Activated CD4-positive, alpha-beta T cell treated with anti-CD3 and anti-CD28 coated beads for 36 hours (primary cell): ENCODE data around the gene IDE. TPM values are rescaled to one million over a fixed set of nuclear protein-coding genes. Genes with fewer than 3 reads are reported as not detected.

Experiments
- ATAC-seq: fragments of 200-7000 bp; cut with Tn5 transposase; one replicate; pipeline ENCODE4 v1.10.0; 2021; ENCODE audit warnings: mild to moderate bottlenecking, moderate library complexity
- CTCF ChIA-PET: fragments of 350-600 bp; sonication (Branson Sonifier 250); formaldehyde crosslinking; loops from one replicate; lab custom pipeline; 2021; ENCODE audit warnings: antibody characterized with exemption; lab: Charles Lee
- POLR2A ChIA-PET: fragments of 350-600 bp; sonication (Branson Sonifier 250); formaldehyde crosslinking; loops from one replicate; lab custom pipeline; 2021; ENCODE audit warnings: antibody characterized with exemption, inconsistent platforms; lab: Charles Lee
- DNase-seq: peaks from one replicate; pipeline ENCODE4 v3.0.0-alpha.2; 2020
- H3K27ac Mint-ChIP-seq: one replicate; pipeline ENCODE4 v1.8.0; 2021; ENCODE audit warnings: mixed read lengths
- H3K27me3 Mint-ChIP-seq: one replicate; pipeline ENCODE4 v1.8.0; 2021; ENCODE audit warnings: mixed read lengths
- H3K36me3 Mint-ChIP-seq: one replicate; pipeline ENCODE4 v1.8.0; 2021; ENCODE audit warnings: low read depth, mixed read lengths
- H3K4me1 Mint-ChIP-seq: one replicate; pipeline ENCODE4 v1.8.0; 2021; ENCODE audit warnings: mixed read lengths
- H3K4me3 Mint-ChIP-seq: one replicate; pipeline ENCODE4 v1.8.0; 2021; ENCODE audit warnings: mild to moderate bottlenecking, moderate library complexity, mixed read lengths
- H3K9me3 Mint-ChIP-seq: one replicate; pipeline ENCODE4 v1.8.0; 2021; ENCODE audit warnings: low read depth, mixed read lengths
- intact Hi-C, 2 experiments: fragments of 100-400 bp; cut with DNase I in 1 of 2; cut with micrococcal nuclease in 1 of 2; formaldehyde crosslinking; loops; one replicate each; pipeline versions ENCODE4 v1.14.2 to v1.15.1; 2022 to 2024; cut with DNase I, micrococcal nuclease
- total RNA-seq, 2 experiments: library from RNA; stranded (reverse); gene quantifications; one replicate each; pipeline ENCODE4 v1.2.3, GENCODE V29; 2021

IDE gene
- total RNA-seq, 2 experiments from 2014 or later, result 30.8 to 35.5 TPM

DNA sequence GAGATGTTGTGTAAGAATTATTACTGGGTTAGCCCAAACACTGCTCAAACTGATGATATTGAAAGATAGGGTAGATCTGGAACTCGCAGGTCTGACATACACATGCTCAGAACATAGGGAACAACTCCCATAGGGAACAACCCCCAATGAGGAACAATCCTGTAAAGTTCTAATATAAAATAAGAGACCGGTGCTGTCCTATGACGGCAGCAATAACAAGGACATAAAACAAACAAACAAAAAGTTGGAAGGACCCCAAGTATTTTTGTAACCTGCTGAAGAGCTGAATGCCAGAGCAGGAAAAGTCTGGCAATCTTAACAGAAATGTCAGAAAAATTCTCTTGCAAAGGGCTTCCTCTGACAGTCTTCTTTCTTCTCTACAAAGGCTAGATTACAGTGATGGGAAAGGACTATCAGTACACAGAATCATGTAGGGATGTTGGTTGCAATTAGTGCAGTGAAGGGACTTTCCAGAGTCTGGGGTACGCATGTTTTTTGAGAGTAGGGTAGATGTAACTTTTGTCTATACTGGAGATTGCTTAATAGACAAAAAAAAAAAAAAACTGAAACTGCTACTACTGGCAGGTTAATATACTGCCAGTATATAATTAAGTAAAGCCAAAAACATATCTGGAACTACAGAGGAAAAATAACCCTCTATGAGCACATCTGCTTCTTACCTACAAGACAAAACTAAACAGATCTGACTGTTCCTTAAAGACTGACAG, 35.5 kb downstream of the IDE start:
- DNase-seq (no peak), ATAC-seq (no peak)
- ChIA-PET POLR2A (no interaction called here), CTCF (interaction anchor here (0.6 to 3.0 kb wide), 3 partner anchors 19 to 1437 kb away, joined by 3 to 6 read pairs (median 3); no protein-coding TSS in a partner anchor)
- no peaks in the 10 kb centered on the region for H3K9me3 Mint-ChIP-seq
- peaks cover 14% of the 10 kb centered on the region for H3K4me1 Mint-ChIP-seq
- H3K36me3 Mint-ChIP-seq, result peaks cover 15% of the 10 kb centered on the region
- H3K4me3 Mint-ChIP-seq, result no peak overlapping the region
- H3K27ac Mint-ChIP-seq, result no peak overlapping the region
- intact Hi-C loops, result no loop called here
- H3K27me3 Mint-ChIP-seq, result no peaks in the 10 kb centered on the region

- CTCF ChIA-PET, result interaction anchor here (0.7 to 1.7 kb wide), 3 partner anchors 11 to 60 kb away, joined by 3 to 4 read pairs (median 3); partner anchors contain the start of gene IDE
- intact Hi-C loops, result no loop called here
- Mint-ChIP-seq H3K27ac (no peak overlapping the region), H3K9me3 (no peaks in the 10 kb centered on the region), H3K4me1 (no peaks in the 10 kb centered on the region), H3K27me3 (no peaks in the 10 kb centered on the region), H3K36me3 (peaks cover 15% of the 10 kb centered on the region), H3K4me3 (no peak overlapping the region)
- POLR2A ChIA-PET, result no interaction called here
- DNase-seq (no peak), ATAC-seq (no peak)
Observed at GRCh38 chr10:92530891-92531535, 42.9 kb downstream of the IDE start.

DNA sequence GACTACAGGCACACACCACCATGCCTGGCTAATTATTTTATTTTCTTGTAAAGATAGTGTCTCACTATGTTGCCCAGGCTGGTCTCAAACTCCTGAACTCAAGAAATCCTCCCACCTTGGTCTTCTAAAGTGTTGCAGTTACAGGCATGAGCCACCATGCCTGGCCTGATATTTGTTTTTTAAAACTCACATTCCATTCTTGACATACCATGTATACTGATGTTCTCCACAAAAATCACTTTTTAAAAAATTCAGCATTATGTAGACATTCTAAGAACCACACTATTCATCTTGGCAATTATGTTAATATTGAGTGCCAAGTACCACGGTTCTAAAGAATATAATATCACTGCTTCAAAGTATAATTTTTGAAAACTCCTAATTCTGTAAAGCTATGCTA, 43.5 kb downstream of the IDE start:
- intact Hi-C loops, result no loop called here
- Mint-ChIP-seq H3K36me3 (peaks cover 16% of the 10 kb centered on the region), H3K27ac (no peak overlapping the region), H3K27me3 (no peaks in the 10 kb centered on the region), H3K4me1 (no peaks in the 10 kb centered on the region), H3K4me3 (no peak overlapping the region), H3K9me3 (no peaks in the 10 kb centered on the region)
- ChIA-PET POLR2A (no interaction called here), CTCF (interaction anchor here (0.7 to 1.7 kb wide), 3 partner anchors 10 to 60 kb away, joined by 3 to 4 read pairs (median 3); partner anchors contain the start of gene IDE)
- ATAC-seq, result no peak
- no peak for DNase-seq

GRCh38 chr10:92527716-92528115, 46.2 kb downstream of the IDE start:
- H3K9me3 Mint-ChIP-seq, result no peaks in the 10 kb centered on the region
- no peaks in the 10 kb centered on the region for H3K27me3 Mint-ChIP-seq
- H3K36me3 Mint-ChIP-seq, result peaks cover 9% of the 10 kb centered on the region
- H3K4me3 Mint-ChIP-seq, result no peak overlapping the region
- POLR2A ChIA-PET, result no interaction called here
- H3K4me1 Mint-ChIP-seq, result no peaks in the 10 kb centered on the region
- intact Hi-C loops, result no loop called here
- CTCF ChIA-PET, result interaction anchor here (2.0 kb wide), 1 partner anchor 10 kb away, joined by 11 read pairs; no protein-coding TSS in a partner anchor
- ATAC-seq, result no peak
- H3K27ac Mint-ChIP-seq, result no peak overlapping the region
- no peak for DNase-seq

DNA sequence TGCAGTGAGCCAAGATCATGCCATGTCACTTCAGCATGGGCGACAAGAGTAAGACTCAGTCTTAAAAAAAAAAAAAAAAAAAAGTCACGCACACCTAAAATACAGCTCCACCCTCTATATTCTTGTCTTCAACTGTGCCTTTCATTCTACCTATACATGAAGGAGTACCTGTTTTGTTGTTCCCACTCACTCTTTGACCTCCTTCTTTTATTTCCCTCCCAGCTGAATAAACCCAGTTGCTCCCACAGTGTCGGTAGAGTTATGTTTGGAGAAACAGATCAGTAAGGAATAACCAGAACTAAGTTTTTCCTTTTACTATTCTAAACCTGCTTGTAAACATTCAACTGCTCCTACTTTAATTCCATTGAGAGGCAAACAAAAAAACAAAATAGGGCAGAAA, 50.3 kb downstream of the IDE start:
- H3K36me3 Mint-ChIP-seq, result peaks cover 9% of the 10 kb centered on the region
- no peaks in the 10 kb centered on the region for H3K4me1 Mint-ChIP-seq
- no peaks in the 10 kb centered on the region for H3K9me3 Mint-ChIP-seq
- H3K27me3 Mint-ChIP-seq, result no peaks in the 10 kb centered on the region
- intact Hi-C loops, result no loop called here
- ATAC-seq (no peak), DNase-seq (no peak)
- no peak overlapping the region for H3K27ac Mint-ChIP-seq
- ChIA-PET POLR2A (no interaction called here), CTCF (interaction anchor here (1.1 kb wide), 1 partner anchor 28 kb away, joined by 3 read pairs; no protein-coding TSS in a partner anchor)
- no peak overlapping the region for H3K4me3 Mint-ChIP-seq

DNA sequence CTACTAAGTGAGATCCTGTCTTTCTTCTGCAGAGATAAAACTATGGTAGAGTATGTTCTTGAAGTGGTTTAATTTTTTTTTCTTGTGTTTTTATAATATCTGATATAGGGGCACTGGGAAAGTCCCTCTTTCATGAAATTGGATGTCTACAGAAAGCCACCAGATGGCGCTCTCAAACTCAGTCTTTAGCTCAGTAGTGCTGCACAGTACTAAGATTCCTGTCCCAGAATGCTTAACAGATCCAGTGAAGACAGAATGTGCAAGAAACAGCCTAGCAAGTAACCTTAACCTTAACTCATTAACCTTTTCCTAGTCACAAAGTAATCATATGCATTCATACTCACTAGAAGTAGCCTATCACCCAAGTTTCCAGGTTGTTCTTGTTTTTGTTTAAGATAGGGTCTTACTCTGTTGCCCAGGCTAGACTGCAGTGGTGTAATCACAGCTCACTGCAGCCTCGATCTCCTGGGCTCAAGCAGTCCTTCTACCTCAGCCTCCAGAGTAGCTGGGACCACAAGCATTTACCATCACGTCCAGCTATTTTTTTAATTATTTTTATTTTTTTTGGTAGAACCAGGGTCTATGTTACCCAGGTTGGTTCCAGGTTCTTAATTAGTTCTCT, 56.7 kb downstream of the IDE start:
- POLR2A ChIA-PET, result interaction anchor here (1.0 kb wide), 3 partner anchors 55 to 60 kb away, joined by 3 to 4 read pairs (median 4); partner anchors contain the start of gene IDE
- H3K27ac Mint-ChIP-seq, result no peak overlapping the region

GRCh38 chr10:92508866-92509265, 65.0 kb downstream of the IDE start:
- ChIA-PET CTCF (interaction anchor here (1.3 kb wide), 1 partner anchor 9 kb away, joined by 3 read pairs; no protein-coding TSS in a partner anchor), POLR2A (no interaction called here)
- ATAC-seq (no peak), DNase-seq (no peak)
- Mint-ChIP-seq H3K27me3 (no peaks in the 10 kb centered on the region), H3K4me3 (no peak overlapping the region), H3K27ac (no peak overlapping the region), H3K9me3 (no peaks in the 10 kb centered on the region), H3K4me1 (no peaks in the 10 kb centered on the region), H3K36me3 (peaks cover 28% of the 10 kb centered on the region)
- intact Hi-C loops, result no loop called here

More for the DNA sequence above, 56.7 kb downstream of the IDE start:
- peaks cover 5% of the 10 kb centered on the region for H3K36me3 Mint-ChIP-seq
- no peaks in the 10 kb centered on the region for H3K9me3 Mint-ChIP-seq
- DNase-seq (peak; percentile 77), ATAC-seq (peak; percentile 92)
- CTCF ChIA-PET, result interaction anchor here (0.6 to 3.1 kb wide), 26 partner anchors 8 to 634 kb away, joined by 3 to 33 read pairs (median 3); partner anchors contain the start of genes IDE and KIF11
- intact Hi-C loops, result loop anchor here (1.0 to 5.0 kb wide), 4 partner anchors 57 to 365 kb away; partner anchors contain the start of genes IDE (in 2 of the 2) and KIF11 (in 1 of the 2)
- no peaks in the 10 kb centered on the region for H3K27me3 Mint-ChIP-seq
- no peak overlapping the region for H3K4me3 Mint-ChIP-seq
- H3K4me1 Mint-ChIP-seq, result peaks cover 6% of the 10 kb centered on the region

GRCh38 chr10:92506336-92506735, 67.6 kb downstream of the IDE start:
- ChIA-PET CTCF (interaction anchor here (0.6 kb wide), 1 partner anchor 418 kb away, joined by 4 read pairs; no protein-coding TSS in a partner anchor), POLR2A (no interaction called here)
- ATAC-seq (no peak), DNase-seq (no peak)
- Mint-ChIP-seq H3K4me3 (no peak overlapping the region), H3K27me3 (no peaks in the 10 kb centered on the region), H3K9me3 (no peaks in the 10 kb centered on the region), H3K36me3 (peaks cover 22% of the 10 kb centered on the region), H3K4me1 (no peaks in the 10 kb centered on the region), H3K27ac (no peak overlapping the region)
- intact Hi-C loops, result no loop called here

DNA sequence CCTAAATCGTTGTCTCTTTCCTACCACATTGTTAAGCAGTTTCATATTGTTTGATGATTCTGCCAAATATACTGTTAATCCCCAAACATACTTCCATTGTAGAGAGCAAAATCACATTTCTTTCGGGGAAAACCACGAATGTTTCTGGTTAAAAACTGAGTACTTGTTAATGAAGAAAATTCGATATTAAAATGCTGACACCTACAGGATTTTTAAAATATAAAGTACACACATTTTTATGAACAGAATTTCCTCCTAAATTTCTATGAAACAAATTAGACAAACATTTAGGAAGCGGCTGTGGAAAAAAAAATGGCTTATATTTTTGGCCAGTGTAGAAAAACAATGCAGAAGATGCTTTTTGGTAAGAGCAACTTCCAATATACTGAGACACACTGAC, 68.8 kb downstream of the IDE start:
- intact Hi-C loops, result no loop called here
- Mint-ChIP-seq H3K4me3 (no peak overlapping the region), H3K27me3 (no peaks in the 10 kb centered on the region), H3K36me3 (peaks cover 25% of the 10 kb centered on the region), H3K27ac (no peak overlapping the region), H3K9me3 (no peaks in the 10 kb centered on the region), H3K4me1 (no peaks in the 10 kb centered on the region)
- POLR2A ChIA-PET, result no interaction called here
- no peak for ATAC-seq
- CTCF ChIA-PET, result interaction anchor here (1.3 kb wide), 1 partner anchor 12 kb away, joined by 3 read pairs; no protein-coding TSS in a partner anchor
- no peak for DNase-seq

DNA sequence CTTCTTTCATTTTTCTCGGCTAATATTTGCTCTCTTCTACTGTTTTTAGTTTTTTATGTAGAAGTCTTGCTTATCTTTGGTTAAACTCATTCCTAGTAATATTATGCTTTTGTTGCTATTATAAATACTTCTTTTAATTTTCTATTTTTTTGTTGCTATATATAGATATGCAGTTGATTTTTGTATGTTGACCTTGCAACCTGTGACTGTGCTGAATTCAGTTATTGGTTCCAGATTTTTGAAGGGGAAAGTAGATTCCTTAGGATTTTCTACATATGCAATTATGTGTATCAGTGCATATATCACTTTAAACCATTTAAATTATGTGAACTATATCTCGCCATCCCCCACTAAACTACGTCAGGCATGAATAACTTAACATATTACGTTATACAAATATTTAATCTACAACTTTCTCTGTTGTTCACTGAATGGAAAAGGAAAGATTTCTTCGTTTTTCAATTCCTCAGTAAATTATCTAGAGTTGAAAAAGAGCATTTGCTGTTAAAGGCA, 71.5 kb downstream of the IDE start:
- H3K4me3 Mint-ChIP-seq, result no peak overlapping the region
- H3K27ac Mint-ChIP-seq, result no peak overlapping the region
- ATAC-seq, result no peak
- H3K27me3 Mint-ChIP-seq, result no peaks in the 10 kb centered on the region
- DNase-seq, result no peak
- ChIA-PET POLR2A (interaction anchor here (0.7 kb wide), 1 partner anchor 72 kb away, joined by 3 read pairs; the partner anchor contains the start of gene IDE), CTCF (interaction anchor here (0.7 to 0.8 kb wide), 3 partner anchors 15 to 105 kb away, joined by 3 read pairs; no protein-coding TSS in a partner anchor)
- no peaks in the 10 kb centered on the region for H3K4me1 Mint-ChIP-seq
- H3K9me3 Mint-ChIP-seq, result no peaks in the 10 kb centered on the region
- H3K36me3 Mint-ChIP-seq, result peaks cover 22% of the 10 kb centered on the region
- intact Hi-C loops, result no loop called here

GRCh38 chr10:92493362-92493761, 80.5 kb downstream of the IDE start:
- Mint-ChIP-seq H3K9me3 (no peaks in the 10 kb centered on the region), H3K27me3 (no peaks in the 10 kb centered on the region), H3K27ac (no peak overlapping the region), H3K4me1 (no peaks in the 10 kb centered on the region), H3K4me3 (no peak overlapping the region), H3K36me3 (peaks cover 28% of the 10 kb centered on the region)
- ChIA-PET CTCF (interaction anchor here (0.7 kb wide), 1 partner anchor 80 kb away, joined by 3 read pairs; no protein-coding TSS in a partner anchor), POLR2A (no interaction called here)
- DNase-seq, result no peak
- no peak for ATAC-seq
- intact Hi-C loops, result no loop called here
